Erythroblast (primary cell): ENCODE data around the gene PXYLP1.

Experiments
- GATA1 ChIP-seq: IDR thresholded peaks from 2 replicates; pipeline ENCODE4 v1.6.1; 2011; ENCODE audit warnings: low read depth, mild to moderate bottlenecking, control low read depth, low read length, moderate library complexity
- POLR2A ChIP-seq: IDR thresholded peaks from 2 replicates; pipeline ENCODE4 v1.6.1; 2011; ENCODE audit warnings: mild to moderate bottlenecking, low read length

DNA sequence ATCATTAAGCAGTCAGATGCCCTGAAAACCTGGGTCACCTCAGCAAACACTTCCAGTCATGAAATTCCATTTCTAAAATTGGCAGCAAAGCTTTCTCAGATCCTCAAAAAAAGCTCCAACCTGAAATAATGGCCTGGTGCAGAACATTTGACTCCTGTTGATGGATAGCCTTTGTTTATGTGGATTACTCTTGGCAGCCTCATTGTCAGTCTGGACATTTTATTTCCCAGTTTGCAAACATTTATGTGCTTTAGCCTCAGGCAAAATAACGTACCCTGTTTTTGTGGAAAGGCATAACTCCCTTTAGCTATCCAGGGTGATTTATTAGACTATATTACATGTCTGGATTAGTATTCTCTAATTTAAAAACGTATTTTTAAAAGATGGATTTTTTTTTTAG is 53.9 kb downstream of the PXYLP1 start:
- TF ChIP-seq POLR2A (no peak), GATA1 (no peak)
